ENCODE results near the gene TGFB1I1.

Gene TGFB1I1

GRCh38 chr16:31487720-31488467 lies 15.9 kb downstream of the TGFB1I1 start:
- Histone ChIP-seq H3K27me3 (ENCODE audit: control insufficient read depth, insufficient read depth, low read length) (peaks cover 23% of the 10 kb centered on the region), H3K9ac (ENCODE audit: low read length) (peak overlapping the region; percentile 55), H3K36me3 (ENCODE audit: control insufficient read depth, insufficient read depth, low read length) (peaks cover 3% of the 10 kb centered on the region), H3K4me3 (ENCODE audit: low read length) (peak overlapping the region; percentile 23), H3K9me3 (ENCODE audit: control insufficient read depth, low read length) (no peaks in the 10 kb centered on the region), H3K4me1 (ENCODE audit: control insufficient read depth, insufficient read depth, low read length) (peaks cover 21% of the 10 kb centered on the region)

- peaks cover 10% of the 10 kb centered on the region for H3K36me3 ChIP-seq (ENCODE audit: control insufficient read depth, insufficient read depth, low read length)
- peak overlapping the region; percentile 23 for H3K4me3 ChIP-seq (ENCODE audit: low read length)
- no peaks in the 10 kb centered on the region for H3K9me3 ChIP-seq (ENCODE audit: control insufficient read depth, low read length)
- H3K27me3 ChIP-seq (ENCODE audit: control insufficient read depth, insufficient read depth, low read length), result peaks cover 21% of the 10 kb centered on the region
- H3K4me1 ChIP-seq (ENCODE audit: control insufficient read depth, insufficient read depth, low read length), result peaks cover 21% of the 10 kb centered on the region
- H3K9ac ChIP-seq (ENCODE audit: low read length), result no peak overlapping the region
Measured at GRCh38 chr16:31488468-31489297, 16.7 kb downstream of the TGFB1I1 start.

- Histone ChIP-seq H3K36me3 (ENCODE audit: control insufficient read depth, insufficient read depth, low read length) (peaks cover 10% of the 10 kb centered on the region), H3K4me3 (ENCODE audit: low read length) (no peak overlapping the region), H3K9ac (ENCODE audit: low read length) (no peak overlapping the region), H3K4me1 (ENCODE audit: control insufficient read depth, insufficient read depth, low read length) (peaks cover 21% of the 10 kb centered on the region), H3K9me3 (ENCODE audit: control insufficient read depth, low read length) (no peaks in the 10 kb centered on the region), H3K27me3 (ENCODE audit: control insufficient read depth, insufficient read depth, low read length) (peaks cover 21% of the 10 kb centered on the region)
Measured at GRCh38 chr16:31489298-31489564, 17.3 kb downstream of the TGFB1I1 start.

GRCh38 chr16:31489616-31490584 lies 17.9 kb downstream of the TGFB1I1 start:
- Histone ChIP-seq H3K27me3 (ENCODE audit: control insufficient read depth, insufficient read depth, low read length) (peaks cover 21% of the 10 kb centered on the region), H3K4me1 (ENCODE audit: control insufficient read depth, insufficient read depth, low read length) (peaks cover 14% of the 10 kb centered on the region), H3K36me3 (ENCODE audit: control insufficient read depth, insufficient read depth, low read length) (peaks cover 10% of the 10 kb centered on the region), H3K4me3 (ENCODE audit: low read length) (no peak overlapping the region), H3K9me3 (ENCODE audit: control insufficient read depth, low read length) (no peaks in the 10 kb centered on the region), H3K9ac (ENCODE audit: low read length) (no peak overlapping the region)

- no peak overlapping the region for H3K9ac ChIP-seq (ENCODE audit: low read length)
- H3K4me1 ChIP-seq (ENCODE audit: control insufficient read depth, insufficient read depth, low read length), result peaks cover 12% of the 10 kb centered on the region
- H3K4me3 ChIP-seq (ENCODE audit: low read length), result no peak overlapping the region
- peaks cover 10% of the 10 kb centered on the region for H3K36me3 ChIP-seq (ENCODE audit: control insufficient read depth, insufficient read depth, low read length)
- peaks cover 13% of the 10 kb centered on the region for H3K27me3 ChIP-seq (ENCODE audit: control insufficient read depth, insufficient read depth, low read length)
- no peaks in the 10 kb centered on the region for H3K9me3 ChIP-seq (ENCODE audit: control insufficient read depth, low read length)
Measured at GRCh38 chr16:31491778-31492418, 19.9 kb downstream of the TGFB1I1 start.

GRCh38 chr16:31493506-31494125 lies 21.7 kb downstream of the TGFB1I1 start:
- Histone ChIP-seq H3K9me3 (ENCODE audit: control insufficient read depth, low read length) (no peaks in the 10 kb centered on the region), H3K4me3 (ENCODE audit: low read length) (no peak overlapping the region), H3K4me1 (ENCODE audit: control insufficient read depth, insufficient read depth, low read length) (no peaks in the 10 kb centered on the region), H3K9ac (ENCODE audit: low read length) (no peak overlapping the region), H3K36me3 (ENCODE audit: control insufficient read depth, insufficient read depth, low read length) (peaks cover 20% of the 10 kb centered on the region), H3K27me3 (ENCODE audit: control insufficient read depth, insufficient read depth, low read length) (peaks cover 3% of the 10 kb centered on the region)

GRCh38 chr16:31496670-31497069 lies 24.7 kb downstream of the TGFB1I1 start:
- Histone ChIP-seq H3K9ac (ENCODE audit: low read length) (no peak overlapping the region), H3K27me3 (ENCODE audit: control insufficient read depth, insufficient read depth, low read length) (no peaks in the 10 kb centered on the region), H3K4me3 (ENCODE audit: low read length) (no peak overlapping the region), H3K4me1 (ENCODE audit: control insufficient read depth, insufficient read depth, low read length) (no peaks in the 10 kb centered on the region), H3K9me3 (ENCODE audit: control insufficient read depth, low read length) (no peaks in the 10 kb centered on the region), H3K36me3 (ENCODE audit: control insufficient read depth, insufficient read depth, low read length) (peaks cover 24% of the 10 kb centered on the region)

GRCh38 chr16:31498493-31498892 lies 26.5 kb downstream of the TGFB1I1 start:
- H3K4me1 ChIP-seq (ENCODE audit: control insufficient read depth, insufficient read depth, low read length), result no peaks in the 10 kb centered on the region
- no peak overlapping the region for H3K9ac ChIP-seq (ENCODE audit: low read length)
- peaks cover 16% of the 10 kb centered on the region for H3K36me3 ChIP-seq (ENCODE audit: control insufficient read depth, insufficient read depth, low read length)
- no peaks in the 10 kb centered on the region for H3K9me3 ChIP-seq (ENCODE audit: control insufficient read depth, low read length)
- no peaks in the 10 kb centered on the region for H3K27me3 ChIP-seq (ENCODE audit: control insufficient read depth, insufficient read depth, low read length)
- no peak overlapping the region for H3K4me3 ChIP-seq (ENCODE audit: low read length)

DNA sequence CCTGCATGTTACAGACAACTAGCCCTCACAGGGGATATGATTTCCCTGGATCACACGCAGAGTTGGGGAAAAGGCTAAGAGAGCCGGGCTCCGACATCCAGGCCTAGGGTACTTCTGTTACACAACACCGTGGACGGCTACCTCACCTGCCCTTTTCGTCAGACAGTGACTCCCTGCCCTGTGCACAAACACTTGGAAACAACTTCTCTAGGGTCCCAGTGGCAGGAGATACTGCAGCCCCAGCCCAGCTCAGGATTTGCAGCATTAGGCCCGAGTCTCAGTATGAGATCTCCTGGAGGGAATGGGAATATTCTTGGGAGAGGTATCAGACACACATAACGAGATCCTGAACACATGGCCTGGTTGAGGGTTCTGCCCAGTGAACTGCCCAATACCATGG lies 28.0 kb downstream of the TGFB1I1 start:
- H3K4me1 ChIP-seq (ENCODE audit: control insufficient read depth, insufficient read depth, low read length), result no peaks in the 10 kb centered on the region
- no peak overlapping the region for H3K9ac ChIP-seq (ENCODE audit: low read length)
- no peak overlapping the region for H3K4me3 ChIP-seq (ENCODE audit: low read length)
- no peaks in the 10 kb centered on the region for H3K27me3 ChIP-seq (ENCODE audit: control insufficient read depth, insufficient read depth, low read length)
- no peaks in the 10 kb centered on the region for H3K9me3 ChIP-seq (ENCODE audit: control insufficient read depth, low read length)
- peaks cover 15% of the 10 kb centered on the region for H3K36me3 ChIP-seq (ENCODE audit: control insufficient read depth, insufficient read depth, low read length)

DNA sequence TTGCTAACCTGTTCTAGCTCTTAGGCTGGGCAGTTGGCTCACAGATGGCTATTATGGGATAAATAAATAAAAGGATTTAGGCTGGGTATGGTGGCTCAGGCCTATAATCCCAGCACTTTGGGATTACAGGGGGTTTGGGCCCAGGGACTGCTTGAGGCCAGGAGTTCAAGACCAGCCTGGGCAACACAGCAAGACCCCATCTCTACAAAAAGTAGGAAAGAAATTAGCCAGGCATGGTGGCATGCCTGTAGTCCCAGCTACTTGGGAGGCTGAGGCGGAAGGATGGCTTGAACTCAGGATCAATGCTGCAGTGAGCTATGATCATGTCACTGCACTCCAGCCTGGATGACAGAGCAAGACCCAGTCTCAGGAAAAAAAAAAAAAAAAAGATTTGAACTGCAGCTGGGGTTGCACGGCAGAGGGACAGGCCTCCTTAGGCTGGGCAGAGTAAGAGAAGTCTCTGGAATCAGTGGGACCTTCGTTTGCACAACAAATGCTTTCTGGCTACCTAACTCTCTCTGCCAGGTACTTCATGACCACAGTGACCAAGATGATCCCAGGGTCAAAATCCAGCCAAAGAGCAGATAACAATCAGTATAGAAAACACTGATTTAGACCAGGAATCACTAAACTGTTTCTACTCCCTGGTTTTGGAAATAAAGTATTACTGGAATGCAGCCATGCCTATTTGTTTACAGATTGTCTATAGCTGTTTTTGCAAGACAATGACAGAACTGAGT lies 29.4 kb downstream of the TGFB1I1 start:
- no peak overlapping the region for H3K9ac ChIP-seq (ENCODE audit: low read length)
- no peaks in the 10 kb centered on the region for H3K4me1 ChIP-seq (ENCODE audit: control insufficient read depth, insufficient read depth, low read length)
- peaks cover 15% of the 10 kb centered on the region for H3K36me3 ChIP-seq (ENCODE audit: control insufficient read depth, insufficient read depth, low read length)
- no peak overlapping the region for H3K4me3 ChIP-seq (ENCODE audit: low read length)
- no peaks in the 10 kb centered on the region for H3K27me3 ChIP-seq (ENCODE audit: control insufficient read depth, insufficient read depth, low read length)
- H3K9me3 ChIP-seq (ENCODE audit: control insufficient read depth, low read length), result no peaks in the 10 kb centered on the region

- no peaks in the 10 kb centered on the region for H3K9me3 ChIP-seq (ENCODE audit: control insufficient read depth, low read length)
- H3K4me3 ChIP-seq (ENCODE audit: low read length), result no peak overlapping the region
- H3K4me1 ChIP-seq (ENCODE audit: control insufficient read depth, insufficient read depth, low read length), result no peaks in the 10 kb centered on the region
- peaks cover 15% of the 10 kb centered on the region for H3K36me3 ChIP-seq (ENCODE audit: control insufficient read depth, insufficient read depth, low read length)
- H3K27me3 ChIP-seq (ENCODE audit: control insufficient read depth, insufficient read depth, low read length), result no peaks in the 10 kb centered on the region
- no peak overlapping the region for H3K9ac ChIP-seq (ENCODE audit: low read length)
Measured at GRCh38 chr16:31501966-31502348, 30.0 kb downstream of the TGFB1I1 start.

Measured in mucosa of stomach (tissue), 1 donor.